Stimulated activated naive CD8-positive, alpha-beta T cell treated with anti-CD3 and anti-CD28 coated beads, Interleukin-15, amount 100 ng/mL, for 72 hours (primary cell): ENCODE data around the gene SYNJ2.

Experiments
- ATAC-seq: fragments of 150-1000 bp; cut with Tn5 transposase; 2 replicates; pipeline ENCODE4 v1.10.0; 2021; ENCODE audit warnings: mild to moderate bottlenecking, moderate library complexity
- DNase-seq, 2 donors: peaks; one replicate each; pipeline ENCODE4 v3.0.0; 2021 to 2022
- H3K27ac Mint-ChIP-seq, 2 donors: one replicate each; pipeline ENCODE4 v1.8.0; 2022; ENCODE audit warnings: mild to moderate bottlenecking in 2 of 2, mixed read lengths in 2 of 2, moderate library complexity in 2 of 2
- H3K27me3 Mint-ChIP-seq: one replicate; pipeline ENCODE4 v1.8.0; 2022; ENCODE audit warnings: mixed read lengths
- H3K4me1 Mint-ChIP-seq: one replicate; pipeline ENCODE4 v1.8.0; 2022; ENCODE audit warnings: mild to moderate bottlenecking, mixed read lengths
- H3K4me3 Mint-ChIP-seq, 2 donors: one replicate each; pipeline ENCODE4 v1.8.0; 2022; ENCODE audit warnings: mild to moderate bottlenecking in 2 of 2, mixed read lengths in 2 of 2, moderate library complexity in 1 of 2
- H3K9me3 Mint-ChIP-seq, 2 donors: one replicate each; pipeline ENCODE4 v1.8.0; 2022; ENCODE audit warnings: mixed read lengths in 2 of 2

The SYNJ2 gene

DNA sequence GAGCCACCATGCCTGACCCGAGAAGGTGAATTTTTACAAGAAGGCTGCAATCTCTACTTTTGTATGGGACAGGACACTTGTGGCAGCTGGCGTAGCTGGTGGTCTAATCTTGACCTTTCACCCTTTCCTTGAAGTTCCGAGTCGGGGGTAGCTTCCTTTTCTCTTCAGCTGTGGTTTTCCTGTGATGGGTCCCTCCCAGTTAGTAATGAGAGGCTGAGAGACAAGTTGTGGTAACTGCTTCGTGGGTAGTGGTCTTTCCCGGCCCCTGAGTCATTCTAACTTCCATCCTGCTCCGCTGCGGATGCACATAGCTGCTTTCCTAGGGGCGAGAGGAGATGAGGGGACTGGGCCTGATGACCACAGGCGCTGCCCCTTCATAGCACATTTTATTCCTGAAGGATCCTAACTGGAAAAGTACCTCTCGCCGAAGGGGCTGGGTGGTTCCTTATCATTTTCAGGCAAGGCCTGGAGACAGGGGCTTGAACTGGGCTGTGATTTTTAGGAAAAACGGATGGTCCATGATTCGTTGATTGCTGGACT is 3.1 kb downstream of the SYNJ2 start:
- peak overlapping the region in 1 of 2 donors; percentile 82 for H3K27ac Mint-ChIP-seq
- no peak for ATAC-seq
- peaks cover 77% of the 10 kb centered on the region for H3K4me1 Mint-ChIP-seq
- DNase-seq: no peak
- H3K4me3 Mint-ChIP-seq: peak overlapping the region; percentile 62 to 83
- H3K9me3 Mint-ChIP-seq: no peaks in the 10 kb centered on the region
- peaks cover 13% of the 10 kb centered on the region for H3K27me3 Mint-ChIP-seq

DNA sequence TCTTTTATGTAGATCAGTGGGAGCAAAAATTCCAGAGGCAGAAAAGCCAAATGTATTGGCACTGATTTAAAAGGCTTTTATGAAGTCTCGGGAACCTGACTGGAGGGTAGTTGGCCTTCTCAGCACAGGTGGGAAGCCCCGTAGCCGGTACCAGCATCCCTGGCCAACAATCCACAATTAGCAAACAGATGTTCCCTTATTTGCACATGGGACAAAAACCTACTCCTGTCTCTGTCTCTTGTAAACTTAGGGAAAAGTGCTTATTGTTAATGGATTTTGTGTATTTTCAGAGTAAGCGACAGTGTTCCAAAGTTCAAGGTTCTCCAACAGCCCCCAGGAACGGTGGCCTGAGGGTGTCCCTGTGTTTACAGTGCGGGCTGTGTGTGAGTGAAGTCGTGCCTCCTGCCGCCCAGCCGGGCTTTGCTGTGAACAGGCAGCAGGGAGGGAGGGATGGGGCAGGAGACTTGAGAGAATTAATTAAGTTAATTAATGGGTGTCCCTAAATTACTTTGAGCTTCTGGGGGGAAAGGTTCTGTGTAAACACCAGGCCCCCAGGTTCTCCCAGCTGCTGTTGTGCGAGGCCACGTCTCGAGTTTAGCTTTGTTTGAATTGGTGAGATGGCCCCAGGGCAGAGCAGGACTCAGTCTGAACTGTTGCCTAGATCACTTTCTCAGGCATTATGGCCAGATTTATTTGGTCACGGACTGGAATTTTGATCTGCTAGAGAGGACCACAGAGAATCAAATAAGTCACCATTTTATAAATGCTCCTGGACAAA is 3.9 kb downstream of the SYNJ2 start:
- ATAC-seq (no peak), DNase-seq (no peak)
- Mint-ChIP-seq H3K27ac (no peak overlapping the region), H3K4me3 (no peak overlapping the region), H3K9me3 (no peaks in the 10 kb centered on the region), H3K27me3 (peaks cover 4% of the 10 kb centered on the region), H3K4me1 (peaks cover 77% of the 10 kb centered on the region)

DNA sequence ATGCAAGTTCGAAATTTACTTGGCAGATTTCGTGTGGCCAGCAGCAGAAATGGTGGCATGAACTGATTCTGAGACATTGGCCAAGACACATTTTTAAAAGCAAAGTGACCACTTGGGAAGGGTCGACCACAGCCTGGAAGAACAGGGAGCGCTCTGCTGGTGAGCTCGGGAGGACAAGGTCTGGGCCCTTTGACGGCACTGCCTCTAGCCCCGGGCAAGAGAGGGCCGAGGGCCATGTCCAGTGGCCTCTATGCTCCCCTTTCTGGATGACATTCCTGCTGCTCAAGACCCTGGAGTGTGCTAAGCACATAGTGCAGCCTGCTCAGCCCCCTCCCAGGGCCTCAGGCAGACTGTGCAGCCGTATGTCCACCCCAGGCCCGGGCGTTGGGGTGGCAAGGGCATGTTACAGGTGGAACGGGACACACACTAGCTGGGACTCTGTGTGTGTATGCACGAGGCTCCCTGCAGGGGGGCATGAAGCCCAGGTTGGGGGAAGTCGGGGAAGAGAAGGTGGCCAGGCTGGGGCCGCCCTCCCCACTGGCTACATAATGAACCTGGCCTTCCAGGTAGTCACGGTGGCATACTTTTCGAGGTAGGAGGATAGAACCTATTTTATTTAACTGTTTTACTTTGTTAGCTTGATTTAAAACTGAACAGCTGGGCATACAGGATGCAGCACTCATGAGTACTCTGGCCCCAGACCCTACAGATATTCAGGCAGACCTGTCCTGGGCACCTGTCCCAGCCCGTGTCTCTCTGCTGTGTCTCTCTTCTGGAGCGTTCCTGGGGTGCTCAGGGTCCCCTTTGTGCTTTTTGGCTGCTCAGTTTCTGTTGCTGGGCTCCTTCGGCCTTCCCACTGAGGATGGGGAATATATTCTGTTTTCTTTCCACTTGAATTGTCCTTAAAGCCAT is 6.4 kb downstream of the SYNJ2 start:
- no peak for DNase-seq
- Mint-ChIP-seq H3K27ac (no peak overlapping the region), H3K9me3 (no peaks in the 10 kb centered on the region), H3K4me3 (no peak overlapping the region), H3K27me3 (no peaks in the 10 kb centered on the region), H3K4me1 (peaks cover 79% of the 10 kb centered on the region)
- no peak for ATAC-seq

DNA sequence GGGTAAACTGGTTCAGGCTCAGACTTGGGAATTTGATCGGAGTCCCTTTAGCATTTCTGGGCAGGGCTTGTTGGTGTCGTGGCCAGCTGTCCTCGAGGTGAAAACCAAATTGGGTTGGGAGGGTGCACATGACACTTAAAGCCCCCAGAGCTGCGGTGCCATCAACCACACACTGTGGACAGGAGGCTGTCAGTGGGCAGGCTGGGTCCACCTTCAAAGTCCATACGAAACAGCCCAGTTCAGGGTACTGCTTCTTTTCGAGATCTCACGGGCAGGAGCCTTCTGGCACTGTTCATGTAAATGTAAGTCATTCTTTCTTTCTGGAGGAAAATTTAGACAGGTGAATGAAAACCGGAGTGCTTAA is 7.0 kb downstream of the SYNJ2 start:
- Mint-ChIP-seq H3K9me3 (no peaks in the 10 kb centered on the region), H3K27ac (no peak overlapping the region), H3K27me3 (no peaks in the 10 kb centered on the region), H3K4me1 (peaks cover 79% of the 10 kb centered on the region), H3K4me3 (no peak overlapping the region)
- DNase-seq (no peak), ATAC-seq (no peak)

DNA sequence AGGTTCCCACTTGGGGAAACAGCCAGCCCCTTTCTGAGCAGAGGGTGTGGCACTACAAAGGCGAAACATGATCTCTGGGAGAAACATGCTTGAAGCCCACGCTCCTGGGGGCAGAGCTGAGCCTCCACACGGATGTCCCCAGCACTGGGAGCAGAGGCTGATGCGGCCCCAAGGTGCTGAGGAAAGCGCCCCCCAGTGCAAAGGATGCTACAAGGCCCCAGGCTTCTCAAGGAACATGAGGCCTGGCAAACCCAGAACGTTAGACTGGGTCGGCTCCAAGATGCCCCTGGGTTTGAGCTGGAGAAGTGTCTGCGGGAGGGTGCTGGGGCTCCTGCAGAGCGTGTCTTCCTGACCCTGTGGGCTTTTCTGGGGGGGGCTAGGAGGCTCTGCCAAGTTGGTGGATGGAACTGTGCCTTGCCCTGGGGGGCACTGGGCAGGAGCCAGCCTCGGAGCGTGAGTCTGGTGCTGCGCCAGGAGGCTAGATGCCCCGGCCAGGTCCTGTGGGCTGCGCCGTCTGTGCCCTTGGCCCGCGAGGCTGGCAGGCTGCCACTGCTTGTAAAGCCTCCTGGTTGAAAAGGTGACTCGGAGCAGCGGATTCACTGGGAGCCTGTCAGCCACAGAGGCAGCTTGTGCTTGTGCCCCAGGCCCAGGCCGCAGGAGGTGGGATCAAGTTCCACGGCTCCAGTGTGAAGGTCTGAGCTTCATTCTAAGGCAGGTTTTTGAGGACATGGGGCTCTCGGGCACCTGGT is 8.1 kb downstream of the SYNJ2 start:
- Mint-ChIP-seq H3K4me1 (peaks cover 79% of the 10 kb centered on the region), H3K9me3 (no peaks in the 10 kb centered on the region), H3K27ac (no peak overlapping the region), H3K27me3 (no peaks in the 10 kb centered on the region), H3K4me3 (peak overlapping the region; percentile 72 to 77)
- DNase-seq (no peak), ATAC-seq (peak; percentile 50)

DNA sequence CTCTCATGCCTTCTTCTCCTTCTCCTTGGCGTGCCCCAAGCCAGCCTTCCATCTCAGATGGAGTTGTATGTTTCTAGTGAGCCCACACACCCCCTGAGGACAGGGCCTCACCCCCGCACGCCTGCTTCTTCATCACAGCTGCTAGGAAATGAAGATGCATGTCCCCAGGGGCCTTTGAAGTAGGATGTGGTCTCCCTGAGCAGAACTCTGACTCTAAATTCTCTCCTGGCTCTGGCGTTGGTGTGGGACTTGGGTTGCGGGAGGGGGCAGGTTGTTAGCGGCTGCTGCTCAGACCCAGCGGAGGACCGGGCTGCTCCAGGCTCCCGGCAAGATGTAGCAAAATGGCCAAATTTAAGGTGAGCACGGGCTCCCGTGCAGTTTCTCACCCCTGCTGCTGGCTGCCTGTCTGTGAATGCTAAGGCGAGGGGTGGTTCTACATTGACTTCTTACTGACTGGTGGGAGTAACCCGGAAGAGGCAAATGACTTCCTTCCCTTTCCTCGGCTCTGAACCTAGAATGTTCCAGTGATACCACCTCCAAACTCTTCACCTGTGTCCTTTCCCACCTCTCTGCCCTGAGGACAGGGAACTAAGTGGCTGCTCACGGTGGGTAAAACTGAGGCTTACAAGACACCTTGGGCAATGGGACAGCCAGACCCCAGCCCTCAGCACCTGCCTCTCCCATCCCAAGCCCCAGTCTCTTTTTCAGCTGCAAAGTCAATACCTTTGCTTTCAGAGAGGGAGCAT is 8.8 kb downstream of the SYNJ2 start:
- peak overlapping the region; percentile 72 to 77 for H3K4me3 Mint-ChIP-seq
- ATAC-seq: peak; percentile 84
- no peaks in the 10 kb centered on the region for H3K9me3 Mint-ChIP-seq
- peak in 1 of 2 donors; percentile 43 for DNase-seq
- no peaks in the 10 kb centered on the region for H3K27me3 Mint-ChIP-seq
- H3K27ac Mint-ChIP-seq: peak overlapping the region; percentile 8 to 89
- peaks cover 76% of the 10 kb centered on the region for H3K4me1 Mint-ChIP-seq

DNA sequence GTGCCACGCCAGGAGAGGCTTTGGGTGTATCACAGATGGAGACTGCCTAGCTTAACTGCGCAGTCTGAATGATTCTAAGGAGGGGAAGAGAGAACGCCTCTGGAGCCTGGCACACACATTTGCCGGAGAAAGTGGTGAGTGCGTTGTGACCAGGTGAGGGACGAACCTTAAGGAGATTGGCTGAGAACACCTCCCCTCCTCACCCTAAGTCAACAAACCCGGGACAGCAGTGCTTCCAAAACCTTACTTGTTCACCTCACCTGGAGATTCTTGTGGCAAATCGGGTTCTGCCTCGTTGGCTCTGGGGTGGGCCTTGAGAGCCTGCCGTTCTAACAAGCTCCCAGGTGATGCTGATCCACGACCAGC is 9.4 kb downstream of the SYNJ2 start:
- Mint-ChIP-seq H3K9me3 (no peaks in the 10 kb centered on the region), H3K27me3 (no peaks in the 10 kb centered on the region), H3K27ac (no peak overlapping the region), H3K4me3 (peak overlapping the region in 1 of 2 donors; percentile 72), H3K4me1 (peaks cover 76% of the 10 kb centered on the region)
- ATAC-seq (no peak), DNase-seq (no peak)

DNA sequence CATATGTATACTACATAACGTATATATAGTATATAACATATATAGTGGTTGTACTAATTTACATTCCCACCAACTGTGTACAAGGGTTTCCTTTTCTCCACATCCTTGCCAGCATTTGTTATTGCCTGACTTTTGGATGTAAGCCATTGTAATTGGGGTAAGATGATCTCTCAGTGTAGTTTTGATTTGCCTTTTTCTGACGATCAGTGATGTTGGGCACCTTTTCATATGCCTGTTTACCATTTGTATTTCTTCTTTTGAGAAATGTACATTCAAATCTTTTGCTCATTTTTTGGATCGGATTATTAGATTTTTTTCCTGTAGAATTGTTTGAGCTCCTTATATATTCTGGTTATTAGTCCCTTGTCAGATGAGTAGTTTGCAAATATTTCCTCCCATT is 11.4 kb downstream of the SYNJ2 start:
- Mint-ChIP-seq H3K9me3 (no peaks in the 10 kb centered on the region), H3K4me1 (peaks cover 75% of the 10 kb centered on the region), H3K27me3 (no peaks in the 10 kb centered on the region), H3K27ac (no peak overlapping the region), H3K4me3 (no peak overlapping the region)
- no peak for DNase-seq
- ATAC-seq: no peak

DNA sequence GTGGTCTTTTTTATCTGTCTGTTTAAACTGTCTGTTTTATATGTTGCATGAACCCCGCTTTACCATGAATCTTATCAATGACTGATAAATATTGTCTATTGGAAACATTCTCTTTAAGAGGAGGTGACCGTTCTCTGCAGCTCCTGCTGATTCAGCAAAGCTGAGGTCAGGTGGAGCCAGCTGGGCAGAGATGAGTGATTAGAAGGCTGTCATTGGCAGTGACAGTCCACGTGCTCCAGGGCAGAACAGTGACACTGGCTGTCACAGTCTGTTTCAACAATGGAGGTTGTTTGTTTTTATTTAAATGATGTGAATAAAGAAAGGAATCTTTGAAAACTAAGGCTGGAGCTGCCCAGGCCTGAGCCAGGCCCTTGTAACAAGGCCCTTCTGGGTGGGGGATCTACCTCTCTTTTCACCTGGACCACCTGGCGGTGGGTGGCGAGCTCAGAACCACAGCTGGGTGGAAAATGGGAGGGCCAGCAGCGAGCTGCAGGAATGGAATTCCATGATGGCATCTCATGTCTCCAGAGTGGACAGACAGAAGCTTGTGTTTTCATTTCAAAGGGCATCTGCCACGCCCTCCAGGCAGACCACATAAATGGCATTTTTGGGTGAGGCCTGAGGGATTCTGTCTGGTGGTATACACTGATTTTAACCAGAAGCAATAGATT is 12.6 kb downstream of the SYNJ2 start:
- no peaks in the 10 kb centered on the region for H3K27me3 Mint-ChIP-seq
- H3K4me3 Mint-ChIP-seq: no peak overlapping the region
- DNase-seq (no peak), ATAC-seq (no peak)
- no peak overlapping the region for H3K27ac Mint-ChIP-seq
- H3K4me1 Mint-ChIP-seq: peaks cover 63% of the 10 kb centered on the region
- no peaks in the 10 kb centered on the region for H3K9me3 Mint-ChIP-seq

DNA sequence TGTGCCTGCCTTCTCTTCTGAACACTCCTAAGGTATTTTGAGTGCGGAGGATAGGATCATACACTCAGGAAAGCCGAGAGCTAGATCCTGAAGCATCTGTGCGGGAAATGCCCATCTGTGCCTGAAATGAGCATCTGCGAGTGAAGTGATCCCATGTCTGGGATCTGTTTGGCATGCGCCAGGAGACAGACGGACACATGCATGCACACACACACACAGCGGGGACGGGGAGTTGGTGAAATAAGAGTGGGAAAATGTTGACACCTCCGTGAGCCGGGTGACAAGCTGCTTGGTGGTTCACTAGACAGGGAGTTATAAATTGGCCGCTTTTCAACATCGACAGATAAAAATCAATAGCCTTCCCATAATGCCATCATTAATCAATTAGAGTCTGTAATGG is 13.8 kb downstream of the SYNJ2 start:
- H3K4me3 Mint-ChIP-seq: no peak overlapping the region
- no peak for DNase-seq
- H3K27ac Mint-ChIP-seq: no peak overlapping the region
- H3K9me3 Mint-ChIP-seq: no peaks in the 10 kb centered on the region
- peaks cover 51% of the 10 kb centered on the region for H3K4me1 Mint-ChIP-seq
- no peaks in the 10 kb centered on the region for H3K27me3 Mint-ChIP-seq
- ATAC-seq: no peak

DNA sequence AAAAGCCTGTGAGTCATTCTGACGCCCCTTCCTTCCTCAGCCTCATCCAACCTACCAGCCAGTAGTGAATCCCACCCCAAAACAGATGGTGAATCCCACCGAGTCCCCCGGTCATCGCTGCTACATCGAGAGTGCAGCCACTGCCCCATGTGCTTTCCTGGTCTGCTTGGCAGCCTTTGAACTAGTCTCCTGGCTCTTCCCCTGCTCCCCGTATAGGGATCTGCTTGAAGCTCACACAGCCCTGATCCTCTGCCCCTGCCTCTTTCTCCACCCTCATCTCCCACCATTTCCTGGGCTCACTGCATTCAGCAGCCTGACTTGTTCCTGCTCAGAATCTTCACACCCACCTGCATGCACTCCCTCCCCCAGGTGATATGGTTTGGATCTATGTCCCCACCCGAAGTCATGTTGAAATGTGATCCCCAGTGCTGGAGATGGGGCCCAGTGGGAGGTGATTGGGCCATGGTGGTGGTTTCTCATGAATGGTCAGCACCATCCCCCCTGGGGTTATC is 14.6 kb downstream of the SYNJ2 start:
- Mint-ChIP-seq H3K27me3 (no peaks in the 10 kb centered on the region), H3K4me1 (peaks cover 47% of the 10 kb centered on the region), H3K9me3 (no peaks in the 10 kb centered on the region), H3K4me3 (no peak overlapping the region), H3K27ac (no peak overlapping the region)
- ATAC-seq: no peak
- DNase-seq: no peak

DNA sequence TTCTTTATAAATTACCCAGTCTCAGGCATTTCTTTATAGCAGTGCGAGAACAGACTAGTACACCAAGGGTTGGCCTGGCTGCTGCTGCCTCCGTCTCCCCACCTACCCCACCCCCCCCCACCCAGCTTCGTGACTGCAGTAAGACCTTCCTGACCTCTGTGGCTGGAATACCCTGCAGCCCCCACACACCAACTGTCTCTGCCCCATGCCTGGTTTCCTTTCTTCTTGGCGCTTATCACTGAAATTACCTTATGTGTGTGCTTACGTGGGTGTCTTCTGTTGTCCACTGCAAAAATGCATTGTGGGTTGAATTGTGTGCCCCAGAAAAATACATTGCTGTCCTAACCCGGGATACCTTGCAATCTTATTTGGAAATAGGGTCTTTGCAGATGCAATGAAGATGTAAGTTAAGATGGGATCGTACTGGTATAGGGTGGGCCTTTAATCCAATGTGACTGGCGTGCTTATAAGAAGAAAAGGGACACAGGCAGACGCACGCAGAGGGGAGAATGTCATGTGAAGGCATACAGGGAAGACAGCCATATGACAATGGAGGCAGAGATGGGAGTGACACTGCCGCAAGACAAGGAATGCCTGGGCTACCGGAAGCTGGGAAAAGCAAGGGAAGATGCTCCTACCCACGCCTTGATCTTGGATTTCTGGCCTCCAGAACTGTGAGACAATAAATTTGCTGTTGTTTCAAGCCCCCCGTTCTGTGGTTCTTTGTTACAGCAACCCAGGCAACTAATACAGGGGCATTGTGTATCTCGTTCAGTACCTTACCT is 15.4 kb downstream of the SYNJ2 start:
- no peak overlapping the region for H3K4me3 Mint-ChIP-seq

DNA sequence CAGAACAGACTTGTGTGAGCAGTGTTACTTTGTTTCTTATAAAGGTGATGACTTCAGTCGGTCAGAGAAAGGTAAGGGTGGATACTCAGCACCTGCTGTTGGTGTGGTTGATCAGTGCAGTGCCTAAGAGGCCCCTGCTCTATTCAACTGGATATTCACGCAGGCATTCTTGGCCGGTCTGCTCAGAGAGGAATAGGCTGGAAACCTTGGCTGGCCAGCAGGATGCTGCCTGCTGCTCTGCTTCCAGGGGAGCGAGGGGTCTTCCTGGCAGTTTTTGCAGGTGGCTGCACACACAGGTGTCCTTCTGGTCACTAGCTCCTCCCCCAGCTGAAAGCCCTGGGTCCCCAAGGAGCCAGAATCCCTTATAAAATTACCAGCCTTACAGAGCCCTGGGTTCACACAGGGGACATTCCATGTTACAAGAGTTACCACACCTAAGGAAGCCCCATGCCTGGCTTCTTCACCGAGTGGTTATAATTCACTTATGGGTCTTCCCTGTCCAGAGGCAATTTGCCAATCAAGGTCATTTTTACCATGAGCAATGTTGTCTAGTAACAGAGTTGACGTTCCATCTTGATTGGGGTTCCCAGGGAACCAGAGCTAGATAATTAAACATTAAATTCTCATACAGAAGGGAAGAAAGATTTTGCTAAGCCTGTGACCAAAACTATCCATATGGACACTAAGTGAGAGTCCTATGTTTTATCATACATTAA is 16.4 kb downstream of the SYNJ2 start:
- DNase-seq (no peak), ATAC-seq (no peak)
- Mint-ChIP-seq H3K4me1 (peaks cover 53% of the 10 kb centered on the region), H3K27ac (no peak overlapping the region), H3K27me3 (no peaks in the 10 kb centered on the region), H3K9me3 (no peaks in the 10 kb centered on the region), H3K4me3 (no peak overlapping the region)

More for the DNA sequence above, 15.4 kb downstream of the SYNJ2 start:
- no peaks in the 10 kb centered on the region for H3K27me3 Mint-ChIP-seq
- ATAC-seq (no peak), DNase-seq (no peak)
- H3K27ac Mint-ChIP-seq: no peak overlapping the region
- peaks cover 49% of the 10 kb centered on the region for H3K4me1 Mint-ChIP-seq
- no peaks in the 10 kb centered on the region for H3K9me3 Mint-ChIP-seq
